GM19043 (cell line): ENCODE data around the gene RINL.
"Not testable (repeated sequence)": the region's sequence is repeated elsewhere in the genome, so short reads cannot be mapped to it uniquely, and the experiment has no call there.

ENCODE experiments used
- ATAC-seq: cut with Tn5 transposase; IDR thresholded peaks from one replicate; pipeline ENCODE4 v1.9.1; 2021; ENCODE audit warnings: low read depth; ENCODE audit not compliant: unreplicated experiment

RINL gene

GRCh38 chr19:38837656-38838121 lies 40.4 kb downstream of the RINL start:
- no peak for ATAC-seq

- no peak for ATAC-seq
Observed at GRCh38 chr19:38836983-38837626, 41.0 kb downstream of the RINL start.

GRCh38 chr19:38836159-38836982 lies 41.7 kb downstream of the RINL start:
- ATAC-seq = no peak

- no peak for ATAC-seq
Observed at GRCh38 chr19:38834590-38834989, 43.5 kb downstream of the RINL start.

GRCh38 chr19:38834104-38834490 lies 44.0 kb downstream of the RINL start:
- no peak for ATAC-seq

GRCh38 chr19:38833092-38833425 lies 45.0 kb downstream of the RINL start:
- no peak for ATAC-seq

- ATAC-seq = peak; percentile 49
Observed at GRCh38 chr19:38831142-38831605, 46.9 kb downstream of the RINL start.

- no peak for ATAC-seq
Observed at GRCh38 chr19:38830039-38830733, 47.9 kb downstream of the RINL start.

- not testable (repeated sequence) for ATAC-seq
Observed at GRCh38 chr19:38829203-38829602, 48.9 kb downstream of the RINL start.

GRCh38 chr19:38826856-38827551 lies 51.1 kb downstream of the RINL start:
- ATAC-seq = no peak

- ATAC-seq = not testable (repeated sequence)
Observed at GRCh38 chr19:38825936-38826335, 52.1 kb downstream of the RINL start.

GRCh38 chr19:38821230-38821825 lies 56.7 kb downstream of the RINL start:
- not testable (repeated sequence) for ATAC-seq

- ATAC-seq = no peak
Observed at GRCh38 chr19:38819231-38819920, 58.7 kb downstream of the RINL start.
